Natural killer cell (primary cell): Measurements from ENCODE around the gene USP6. TPM values are rescaled to one million over a fixed set of nuclear protein-coding genes. Genes with fewer than 3 reads are reported as not detected.
"Not testable (repeated sequence)": the region's sequence is repeated elsewhere in the genome, so short reads cannot be mapped to it uniquely, and the experiment has no call there.

ENCODE experiments used
- ATAC-seq, 3 donors: fragments of 150-1000 bp in 2 of 3; fragments of 200-7000 bp in 1 of 3; cut with Tn5 transposase; 1 replicate in 1 of 3; 2 replicates in 2 of 3; pipeline ENCODE4 v1.10.0; 2021; ENCODE audit warnings: mild to moderate bottlenecking in 2 of 3, moderate library complexity in 2 of 3
- DNase-seq, 2 donors: peaks; one replicate each; pipeline versions ENCODE4 v3.0.0 to v3.0.0-alpha.2; 2013 to 2021; ENCODE audit warnings: mixed read lengths in 1 of 2
- H3K27ac ChIP-seq: one replicate; pipeline ENCODE4 v1.5.1; 2013; ENCODE audit warnings: mild to moderate bottlenecking, low read length
- H3K27me3 ChIP-seq: one replicate; pipeline ENCODE4 v1.6.1; 2013; ENCODE audit warnings: low read length; ENCODE audit not compliant: control insufficient read depth, insufficient read depth
- H3K36me3 ChIP-seq: one replicate; pipeline ENCODE4 v1.6.1; 2013; ENCODE audit warnings: low read length; ENCODE audit not compliant: control insufficient read depth, insufficient read depth
- H3K4me1 ChIP-seq: one replicate; pipeline ENCODE4 v1.6.1; 2013; ENCODE audit warnings: low read length; ENCODE audit not compliant: control insufficient read depth, insufficient read depth
- H3K4me3 ChIP-seq: one replicate; pipeline ENCODE4 v1.5.1; 2013; ENCODE audit warnings: low read length
- H3K9me3 ChIP-seq: one replicate; pipeline ENCODE4 v1.6.1; 2013; ENCODE audit warnings: low read length; ENCODE audit not compliant: control insufficient read depth, insufficient read depth
- H3K27ac Mint-ChIP-seq, 2 donors: one replicate each; pipeline ENCODE4 v1.8.0; 2022; ENCODE audit warnings: mild to moderate bottlenecking in 2 of 2, mixed read lengths in 2 of 2, moderate library complexity in 1 of 2
- H3K27me3 Mint-ChIP-seq, 2 donors: one replicate each; pipeline ENCODE4 v1.8.0; 2022; ENCODE audit warnings: low read depth in 2 of 2, mixed read lengths in 2 of 2
- H3K36me3 Mint-ChIP-seq: one replicate; pipeline ENCODE4 v1.8.0; 2022; ENCODE audit warnings: mixed read lengths
- H3K4me1 Mint-ChIP-seq, 2 donors: one replicate each; pipeline ENCODE4 v1.8.0; 2022; ENCODE audit warnings: mixed read lengths in 2 of 2
- H3K4me3 Mint-ChIP-seq: one replicate; pipeline ENCODE4 v1.8.0; 2022; ENCODE audit warnings: mild to moderate bottlenecking, moderate library complexity, mixed read lengths
- H3K9me3 Mint-ChIP-seq, 2 donors: one replicate each; pipeline ENCODE4 v1.8.0; 2022; ENCODE audit warnings: mixed read lengths in 2 of 2
- CTCF ChIP-seq: fragments of 200-600 bp; IDR thresholded peaks from one replicate; pipeline ENCODE4 v1.8.0; 2022; ENCODE audit warnings: antibody characterized with exemption
- WGBS: methylation state at CpG from one replicate; pipeline ENCODE4 v1.1.7; 2013; ENCODE audit warnings: missing lambda C conversion rate; ENCODE audit not compliant: insufficient coverage; 5-methylcytosine and 5-hydroxymethylcytosine counted together
- intact Hi-C: fragments of 100-400 bp; cut with micrococcal nuclease; formaldehyde crosslinking; loops from one replicate; pipeline ENCODE4 v1.14.2; 2022
- total RNA-seq, 4 donors: library from RNA; stranded (reverse); fragments of 120-200 nt in 1 of 4; gene quantifications; one replicate each; pipeline versions ENCODE4 v1.2.3 to v1.2.4, GENCODE V29; 2013 to 2022

USP6 gene
- under 1 TPM; 0.07 to 0.34 (median 0.13) TPM for total RNA-seq
- total RNA-seq (2013), result 0.14 TPM

GRCh38 chr17:5115673-5116651, at the start of gene USP6:
USP6 (plus strand) TSS chr17:5116032; CDS start chr17:5130368, 14,336 bp downstream.
- Histone ChIP-seq H3K36me3 (no peaks in the 10 kb centered on the region), H3K27me3 (peaks cover 12% of the 10 kb centered on the region), H3K27ac (no peak within 1 kb of the TSS), H3K4me1 (peaks cover 14% of the 10 kb centered on the region), H3K4me3 (no peak within 1 kb of the TSS), H3K9me3 (no peaks in the 10 kb centered on the region)
- H3K27ac Mint-ChIP-seq, result no peak within 1 kb of the TSS
- 33% methylated on average over 87 of the region's 87 CpGs for WGBS
- H3K27me3 Mint-ChIP-seq, result peaks cover 27 to 34% of the 10 kb centered on the region in 2 donors
- peaks cover 10 to 14% of the 10 kb centered on the region in 2 donors for H3K4me1 Mint-ChIP-seq
- peak within 1 kb of the TSS; percentile 69 for H3K4me3 Mint-ChIP-seq
- ATAC-seq, result no peak
- no peaks in the 10 kb centered on the region for H3K36me3 Mint-ChIP-seq
- no peaks in the 10 kb centered on the region for H3K9me3 Mint-ChIP-seq
- no peak for DNase-seq
- intact Hi-C loops, result loop anchor here (10.0 kb wide), 1 partner anchor 319 kb away; the partner anchor contains the start of gene C1QBP
- TF ChIP-seq CTCF, result no peak

- WGBS, result 93% methylated on average over 3 of the region's 3 CpGs
Observed at GRCh38 chr17:5068236-5068635, 47.6 kb upstream of the USP6 start.

GRCh38 chr17:5069724-5070123, 46.1 kb upstream of the USP6 start:
- peaks cover 0 to 16% of the 10 kb centered on the region in 2 donors for H3K27me3 Mint-ChIP-seq
- intact Hi-C loops, result no loop called here
- no peaks in the 10 kb centered on the region for H3K36me3 Mint-ChIP-seq
- Histone ChIP-seq H3K27me3 (no peaks in the 10 kb centered on the region), H3K27ac (no peak overlapping the region), H3K4me1 (no peaks in the 10 kb centered on the region), H3K36me3 (no peaks in the 10 kb centered on the region), H3K9me3 (no peaks in the 10 kb centered on the region), H3K4me3 (no peak overlapping the region)
- DNase-seq (no peak), ATAC-seq (no peak)
- no peak for TF ChIP-seq CTCF
- 93% methylated on average over 4 of the region's 4 CpGs for WGBS
- H3K4me3 Mint-ChIP-seq, result no peak overlapping the region
- no peak overlapping the region for H3K27ac Mint-ChIP-seq
- H3K9me3 Mint-ChIP-seq, result no peaks in the 10 kb centered on the region
- no peaks in the 10 kb centered on the region for H3K4me1 Mint-ChIP-seq

More at GRCh38 chr17:5068236-5068635, 47.6 kb upstream of the USP6 start:
- H3K4me1 Mint-ChIP-seq, result no peaks in the 10 kb centered on the region
- no peak for TF ChIP-seq CTCF
- ATAC-seq (no peak), DNase-seq (no peak)
- no peaks in the 10 kb centered on the region for H3K27me3 ChIP-seq
- no peak overlapping the region for H3K27ac Mint-ChIP-seq
- no peak overlapping the region for H3K4me3 ChIP-seq
- H3K36me3 ChIP-seq, result no peaks in the 10 kb centered on the region
- H3K27ac ChIP-seq, result no peak overlapping the region
- H3K4me3 Mint-ChIP-seq, result no peak overlapping the region
- intact Hi-C loops, result no loop called here
- H3K9me3 ChIP-seq, result no peaks in the 10 kb centered on the region
- H3K4me1 ChIP-seq, result no peaks in the 10 kb centered on the region
- H3K9me3 Mint-ChIP-seq, result no peaks in the 10 kb centered on the region
- H3K27me3 Mint-ChIP-seq, result peaks cover 0 to 16% of the 10 kb centered on the region in 2 donors
- H3K36me3 Mint-ChIP-seq, result no peaks in the 10 kb centered on the region

- H3K36me3 Mint-ChIP-seq, ATAC-seq, intact Hi-C loops, H3K4me3 ChIP-seq, H3K27ac ChIP-seq, H3K27me3 Mint-ChIP-seq, H3K27me3 ChIP-seq, DNase-seq, H3K9me3 ChIP-seq, H3K9me3 Mint-ChIP-seq, H3K36me3 ChIP-seq, H3K4me3 Mint-ChIP-seq, H3K27ac Mint-ChIP-seq: not testable (repeated sequence)
- peaks cover 21 to 22% of the 10 kb centered on the region in 2 donors for H3K4me1 Mint-ChIP-seq
- 92% methylated on average over 4 of the region's 5 CpGs for WGBS
- peaks cover 17% of the 10 kb centered on the region for H3K4me1 ChIP-seq
Observed at GRCh38 chr17:5075472-5075871, 40.4 kb upstream of the USP6 start.

GRCh38 chr17:5077275-5077674, 38.6 kb upstream of the USP6 start:
- intact Hi-C loops, H3K27me3 Mint-ChIP-seq, H3K9me3 ChIP-seq, DNase-seq, H3K27ac ChIP-seq, H3K4me3 ChIP-seq, H3K36me3 ChIP-seq, H3K36me3 Mint-ChIP-seq, ATAC-seq, H3K27me3 ChIP-seq, H3K9me3 Mint-ChIP-seq: not testable (repeated sequence)
- peak overlapping the region; percentile 95 for H3K4me3 Mint-ChIP-seq
- WGBS, result over 99% methylated on average over 24 of the region's 24 CpGs
- peaks cover 17% of the 10 kb centered on the region for H3K4me1 ChIP-seq
- H3K4me1 Mint-ChIP-seq, result peaks cover 28 to 29% of the 10 kb centered on the region in 2 donors
- H3K27ac Mint-ChIP-seq, result peak overlapping the region; percentile 79 to 81
